T-helper 2 cell treated with Interferon-gamma antibody and Interleukin-4, amounts not matched to agents 5 μg/mL and 100 μg/mL, for 36 hours (primary cell): ENCODE results near the gene ZMYM2.

Experiments used
- DNase-seq: peaks from one replicate; pipeline ENCODE4 v3.0.0; 2021; ENCODE audit warnings: low spot score
- H3K27ac Mint-ChIP-seq: one replicate; pipeline ENCODE4 v1.8.0; 2021; ENCODE audit warnings: mild to moderate bottlenecking, mixed read lengths
- H3K27me3 Mint-ChIP-seq: one replicate; pipeline ENCODE4 v1.8.0; 2021; ENCODE audit warnings: low read depth, mixed read lengths
- H3K36me3 Mint-ChIP-seq: one replicate; pipeline ENCODE4 v1.8.0; 2021; ENCODE audit warnings: low read depth, mixed read lengths
- H3K4me1 Mint-ChIP-seq: one replicate; pipeline ENCODE4 v1.8.0; 2021; ENCODE audit warnings: low read depth, mixed read lengths
- H3K4me3 Mint-ChIP-seq: one replicate; pipeline ENCODE4 v1.8.0; 2022; ENCODE audit warnings: mild to moderate bottlenecking, moderate library complexity, mixed read lengths
- H3K9me3 Mint-ChIP-seq: one replicate; pipeline ENCODE4 v1.8.0; 2021; ENCODE audit warnings: mixed read lengths

ZMYM2 gene

GRCh38 chr13:20074966-20075365 lies 116.4 kb downstream of the ZMYM2 start:
- H3K27ac Mint-ChIP-seq = peak overlapping the region; percentile 18
- H3K4me3 Mint-ChIP-seq = no peak overlapping the region
- DNase-seq = no peak
- no peaks in the 10 kb centered on the region for H3K27me3 Mint-ChIP-seq
- no peaks in the 10 kb centered on the region for H3K9me3 Mint-ChIP-seq
- H3K4me1 Mint-ChIP-seq = peaks cover 16% of the 10 kb centered on the region
- peaks cover 33% of the 10 kb centered on the region for H3K36me3 Mint-ChIP-seq

DNA sequence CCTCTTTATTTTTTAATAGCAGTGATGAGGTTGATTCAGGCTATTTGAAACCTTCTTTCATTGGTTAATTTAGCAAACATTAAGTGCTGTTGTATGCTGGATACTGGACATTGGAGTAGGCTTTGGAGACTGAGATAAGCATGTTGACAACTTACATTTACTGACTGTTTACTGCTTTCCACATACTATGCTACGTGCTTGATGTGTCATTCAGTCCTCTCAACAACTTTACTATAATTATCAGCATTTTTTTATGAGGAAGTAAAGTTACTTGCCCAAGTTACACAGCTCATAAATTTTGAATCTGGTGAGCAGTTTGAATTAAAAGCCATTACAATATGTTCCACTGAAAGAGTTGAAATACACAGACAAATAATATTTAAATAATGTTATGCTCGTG lies 118.6 kb downstream of the ZMYM2 start:
- peaks cover 27% of the 10 kb centered on the region for H3K36me3 Mint-ChIP-seq
- H3K4me1 Mint-ChIP-seq = peaks cover 16% of the 10 kb centered on the region
- H3K4me3 Mint-ChIP-seq = no peak overlapping the region
- H3K27ac Mint-ChIP-seq = no peak overlapping the region
- no peaks in the 10 kb centered on the region for H3K9me3 Mint-ChIP-seq
- no peak for DNase-seq
- no peaks in the 10 kb centered on the region for H3K27me3 Mint-ChIP-seq

GRCh38 chr13:20080377-20081164 lies 122.0 kb downstream of the ZMYM2 start:
- DNase-seq = no peak
- H3K27me3 Mint-ChIP-seq = no peaks in the 10 kb centered on the region
- peaks cover 1% of the 10 kb centered on the region for H3K4me1 Mint-ChIP-seq
- no peaks in the 10 kb centered on the region for H3K9me3 Mint-ChIP-seq
- H3K36me3 Mint-ChIP-seq = peaks cover 34% of the 10 kb centered on the region
- no peak overlapping the region for H3K4me3 Mint-ChIP-seq
- H3K27ac Mint-ChIP-seq = no peak overlapping the region

- Mint-ChIP-seq H3K4me1 (no peaks in the 10 kb centered on the region), H3K9me3 (no peaks in the 10 kb centered on the region), H3K27me3 (no peaks in the 10 kb centered on the region), H3K27ac (no peak overlapping the region), H3K4me3 (no peak overlapping the region), H3K36me3 (peaks cover 10% of the 10 kb centered on the region)
- no peak for DNase-seq
These were observed 131.8 kb downstream of the ZMYM2 start for GRCh38 chr13:20090349-20090748.

GRCh38 chr13:20093951-20094350 lies 135.4 kb downstream of the ZMYM2 start:
- no peak overlapping the region for H3K4me3 Mint-ChIP-seq
- H3K36me3 Mint-ChIP-seq = no peaks in the 10 kb centered on the region
- peaks cover 18% of the 10 kb centered on the region for H3K27me3 Mint-ChIP-seq
- no peak for DNase-seq
- no peak overlapping the region for H3K27ac Mint-ChIP-seq
- H3K9me3 Mint-ChIP-seq = no peaks in the 10 kb centered on the region
- H3K4me1 Mint-ChIP-seq = peaks cover under 1% of the 10 kb centered on the region

DNA sequence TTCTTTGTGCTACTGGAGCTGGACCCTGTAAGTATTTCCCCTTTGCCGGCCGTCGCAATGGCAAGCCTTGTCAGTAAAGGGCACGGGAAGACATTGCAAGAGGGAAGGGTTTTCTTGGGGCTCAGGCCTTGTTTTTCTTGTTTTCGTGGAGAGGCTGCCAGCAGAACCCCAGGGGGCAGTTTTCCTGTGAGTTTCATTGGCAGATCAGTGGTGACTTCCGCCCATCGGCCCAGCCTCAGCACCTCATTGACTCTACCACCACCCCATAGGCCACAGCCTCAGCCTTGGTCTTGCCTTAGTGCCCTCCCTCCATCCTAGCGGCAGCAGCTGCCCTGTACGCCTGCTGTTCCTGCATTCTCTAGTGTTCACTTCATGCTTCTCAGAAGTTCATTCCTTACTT lies 140.8 kb downstream of the ZMYM2 start:
- Mint-ChIP-seq H3K4me1 (peaks cover 3% of the 10 kb centered on the region), H3K27ac (no peak overlapping the region), H3K4me3 (no peak overlapping the region), H3K36me3 (no peaks in the 10 kb centered on the region), H3K27me3 (peaks cover 49% of the 10 kb centered on the region), H3K9me3 (no peaks in the 10 kb centered on the region)
- no peak for DNase-seq

DNA sequence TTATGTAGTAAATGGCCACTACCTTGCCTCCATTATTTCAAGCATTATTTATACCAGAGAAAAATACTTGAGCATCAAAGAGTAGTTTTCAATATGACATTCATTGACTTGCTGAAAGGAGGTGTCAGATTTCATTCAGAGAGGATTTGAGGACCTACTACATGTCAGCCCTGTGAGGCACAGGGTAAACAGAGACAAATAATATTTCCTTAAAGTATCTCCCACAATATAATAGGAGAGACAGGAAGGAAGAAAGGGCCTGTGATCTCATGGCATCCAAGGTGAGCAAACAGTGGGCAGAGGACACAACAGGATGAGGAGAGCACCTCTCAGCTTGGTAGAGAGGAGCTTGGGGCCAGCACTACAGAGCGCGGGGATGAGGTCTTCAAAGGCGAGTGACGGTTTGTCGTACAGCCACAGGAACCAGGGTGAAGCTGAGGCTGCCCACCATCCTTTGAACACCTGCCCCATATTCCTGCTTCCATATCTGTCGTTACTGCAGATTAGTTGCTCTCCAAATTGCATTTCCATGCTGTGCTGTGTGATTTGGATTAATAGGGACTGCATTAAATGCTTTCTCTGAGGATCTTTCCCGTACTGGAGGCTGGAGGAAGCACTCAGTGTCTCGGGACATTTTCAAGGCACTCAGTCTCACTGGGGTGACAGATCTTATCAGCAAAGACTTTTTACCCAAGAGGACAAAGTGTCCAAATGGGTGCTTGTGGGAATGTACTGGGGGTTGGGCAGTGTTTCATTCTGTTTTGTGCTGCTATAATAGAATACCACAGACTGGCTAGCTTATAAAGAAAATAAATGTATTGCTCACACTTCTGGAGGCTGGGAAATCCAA lies 143.2 kb downstream of the ZMYM2 start:
- Mint-ChIP-seq H3K36me3 (no peaks in the 10 kb centered on the region), H3K27ac (no peak overlapping the region), H3K4me1 (peaks cover 3% of the 10 kb centered on the region), H3K9me3 (no peaks in the 10 kb centered on the region), H3K27me3 (peaks cover 63% of the 10 kb centered on the region), H3K4me3 (no peak overlapping the region)
- DNase-seq = no peak

DNA sequence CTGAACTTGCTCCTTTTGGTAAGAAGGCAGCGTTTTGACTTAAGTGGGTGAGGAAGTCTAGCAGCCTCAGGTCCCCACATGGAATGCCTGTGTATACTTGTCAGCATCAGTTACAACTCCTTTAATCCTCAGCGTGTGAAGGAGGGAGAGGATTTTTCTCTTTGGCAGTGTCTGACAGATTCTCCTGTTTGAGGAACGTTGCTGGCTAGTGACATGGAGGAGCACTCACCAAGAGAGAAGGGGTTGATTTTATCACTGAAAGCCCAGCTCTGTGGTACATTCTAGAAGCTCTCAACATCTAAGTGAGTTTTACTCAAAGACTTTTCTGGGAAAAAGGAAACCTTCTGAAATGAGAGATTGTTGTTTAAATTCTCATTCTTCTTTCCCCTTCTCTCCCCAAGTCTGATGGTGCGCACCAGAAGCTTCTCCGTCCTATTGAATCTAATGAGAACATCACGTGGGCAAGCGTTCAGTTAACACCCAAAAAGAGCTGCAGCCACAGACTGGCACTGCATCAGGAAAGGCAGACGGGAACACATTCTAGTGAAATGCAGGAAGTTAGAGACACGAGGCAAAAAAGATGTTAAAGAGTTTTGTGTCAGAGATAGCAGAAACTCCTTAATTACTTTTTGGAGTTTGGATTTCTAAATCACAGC lies 144.1 kb downstream of the ZMYM2 start:
- H3K9me3 Mint-ChIP-seq = no peaks in the 10 kb centered on the region
- H3K4me3 Mint-ChIP-seq = no peak overlapping the region
- H3K27ac Mint-ChIP-seq = no peak overlapping the region
- no peak for DNase-seq
- peaks cover 67% of the 10 kb centered on the region for H3K27me3 Mint-ChIP-seq
- H3K36me3 Mint-ChIP-seq = no peaks in the 10 kb centered on the region
- H3K4me1 Mint-ChIP-seq = peaks cover 3% of the 10 kb centered on the region

- no peaks in the 10 kb centered on the region for H3K4me1 Mint-ChIP-seq
- no peaks in the 10 kb centered on the region for H3K9me3 Mint-ChIP-seq
- no peak overlapping the region for H3K27ac Mint-ChIP-seq
- H3K36me3 Mint-ChIP-seq = no peaks in the 10 kb centered on the region
- H3K27me3 Mint-ChIP-seq = peaks cover 51% of the 10 kb centered on the region
- DNase-seq = no peak
- H3K4me3 Mint-ChIP-seq = no peak overlapping the region
These were observed 146.7 kb downstream of the ZMYM2 start for GRCh38 chr13:20105161-20105689.

DNA sequence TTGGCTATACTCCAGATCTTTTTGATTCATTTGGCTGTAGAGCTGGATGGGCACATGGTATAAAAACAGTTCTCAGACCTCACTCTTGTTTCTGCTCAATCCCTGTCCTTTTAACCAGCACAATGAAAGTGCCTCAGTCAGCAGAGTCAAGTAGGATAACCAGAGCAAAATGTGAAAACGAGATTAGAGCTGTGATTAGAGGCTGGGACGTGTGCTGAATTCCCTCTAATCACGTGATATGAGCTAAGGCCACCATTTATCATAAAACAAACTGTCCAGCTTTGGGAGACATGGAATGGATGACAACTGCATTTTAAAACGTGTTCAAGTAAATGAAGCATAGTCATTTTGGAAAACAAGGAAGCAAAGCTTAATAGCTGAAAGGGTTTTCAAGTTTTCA lies 148.2 kb downstream of the ZMYM2 start:
- Mint-ChIP-seq H3K27ac (no peak overlapping the region), H3K36me3 (no peaks in the 10 kb centered on the region), H3K4me1 (no peaks in the 10 kb centered on the region), H3K4me3 (no peak overlapping the region), H3K27me3 (peaks cover 45% of the 10 kb centered on the region), H3K9me3 (no peaks in the 10 kb centered on the region)
- no peak for DNase-seq

DNA sequence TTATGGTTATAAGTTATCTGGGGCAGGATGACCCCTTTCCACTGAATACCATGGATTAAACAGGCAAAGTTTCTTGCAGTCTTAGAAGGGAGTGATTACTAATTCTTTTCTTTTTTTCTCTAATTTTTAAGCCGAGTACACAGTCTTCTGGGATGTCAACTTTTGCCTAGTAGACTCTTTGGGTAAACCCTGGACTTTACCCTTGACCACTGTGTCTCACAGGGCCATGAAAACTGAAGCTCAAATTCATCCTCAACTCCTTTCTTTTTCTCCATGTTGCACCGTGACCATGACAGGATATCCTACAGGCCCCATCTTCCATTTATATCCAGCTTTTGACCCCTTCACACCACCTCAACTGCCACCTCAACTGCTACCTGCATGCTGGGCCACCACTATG lies 150.5 kb downstream of the ZMYM2 start:
- no peaks in the 10 kb centered on the region for H3K4me1 Mint-ChIP-seq
- H3K36me3 Mint-ChIP-seq = no peaks in the 10 kb centered on the region
- peaks cover 38% of the 10 kb centered on the region for H3K27me3 Mint-ChIP-seq
- no peaks in the 10 kb centered on the region for H3K9me3 Mint-ChIP-seq
- H3K27ac Mint-ChIP-seq = no peak overlapping the region
- no peak overlapping the region for H3K4me3 Mint-ChIP-seq
- DNase-seq = no peak

DNA sequence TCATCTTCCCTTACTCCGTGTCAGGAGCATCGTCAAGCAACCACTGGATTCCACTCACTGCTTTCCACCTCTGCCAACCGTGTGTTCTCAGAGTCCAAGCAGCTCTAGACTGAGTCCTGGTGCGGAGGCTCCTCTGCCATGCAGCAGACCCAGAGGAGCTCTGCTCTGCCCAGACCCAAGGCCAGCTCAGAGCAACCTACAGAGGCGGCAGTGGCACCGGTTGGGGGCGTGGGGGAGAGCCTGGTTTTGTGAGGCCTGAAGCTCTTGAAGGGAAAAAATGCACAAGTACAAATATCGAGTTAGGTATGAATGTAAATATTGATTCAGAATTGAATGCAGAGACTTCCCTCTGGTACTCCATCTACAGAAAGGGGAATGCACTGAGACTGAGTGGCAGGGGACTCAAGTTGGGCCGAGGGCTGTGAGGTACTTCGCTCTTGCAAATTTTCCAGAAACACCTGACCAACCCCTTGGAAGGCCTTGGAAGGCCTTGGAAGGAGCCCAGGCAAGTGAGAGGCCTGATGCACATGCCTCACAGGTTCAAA lies 155.6 kb downstream of the ZMYM2 start:
- peaks cover 11% of the 10 kb centered on the region for H3K27me3 Mint-ChIP-seq
- no peak overlapping the region for H3K4me3 Mint-ChIP-seq
- no peaks in the 10 kb centered on the region for H3K36me3 Mint-ChIP-seq
- no peak for DNase-seq
- H3K9me3 Mint-ChIP-seq = no peaks in the 10 kb centered on the region
- H3K27ac Mint-ChIP-seq = no peak overlapping the region
- peaks cover 2% of the 10 kb centered on the region for H3K4me1 Mint-ChIP-seq

GRCh38 chr13:20116213-20116612 lies 157.7 kb downstream of the ZMYM2 start:
- peaks cover 19% of the 10 kb centered on the region for H3K4me1 Mint-ChIP-seq
- H3K27me3 Mint-ChIP-seq = peaks cover 9% of the 10 kb centered on the region
- no peaks in the 10 kb centered on the region for H3K36me3 Mint-ChIP-seq
- H3K9me3 Mint-ChIP-seq = no peaks in the 10 kb centered on the region
- no peak for DNase-seq
- no peak overlapping the region for H3K4me3 Mint-ChIP-seq
- H3K27ac Mint-ChIP-seq = no peak overlapping the region
